HG02610 (cell line): ENCODE measurements around the gene HOXD8.

Source experiments
- ATAC-seq: cut with Tn5 transposase; IDR thresholded peaks from one replicate; pipeline ENCODE4 v1.9.1; 2021; ENCODE audit warnings: mild to moderate bottlenecking, moderate library complexity; ENCODE audit not compliant: unreplicated experiment

Gene HOXD8

DNA sequence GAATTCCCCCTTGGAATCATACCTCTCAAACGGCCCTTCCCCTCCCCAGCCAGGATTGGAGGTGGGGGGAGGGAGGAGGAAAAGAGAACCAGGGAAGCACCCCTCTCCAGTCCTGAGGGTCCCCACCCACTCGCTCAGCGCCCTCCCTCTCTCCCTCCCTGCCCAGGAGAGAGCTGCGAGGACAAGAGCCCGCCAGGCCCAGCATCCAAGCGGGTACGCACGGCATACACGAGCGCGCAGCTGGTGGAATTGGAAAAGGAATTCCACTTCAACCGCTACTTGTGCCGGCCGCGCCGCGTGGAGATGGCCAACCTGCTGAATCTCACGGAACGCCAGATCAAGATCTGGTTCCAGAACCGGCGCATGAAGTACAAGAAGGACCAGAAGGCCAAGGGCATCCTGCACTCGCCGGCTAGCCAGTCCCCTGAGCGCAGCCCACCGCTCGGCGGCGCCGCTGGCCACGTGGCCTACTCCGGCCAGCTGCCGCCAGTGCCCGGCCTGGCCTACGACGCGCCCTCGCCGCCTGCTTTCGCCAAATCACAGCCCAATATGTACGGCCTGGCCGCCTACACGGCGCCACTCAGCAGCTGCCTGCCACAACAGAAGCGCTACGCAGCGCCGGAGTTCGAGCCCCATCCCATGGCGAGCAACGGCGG lies 42.0 kb downstream of the HOXD8 start:
- no peak for ATAC-seq

DNA sequence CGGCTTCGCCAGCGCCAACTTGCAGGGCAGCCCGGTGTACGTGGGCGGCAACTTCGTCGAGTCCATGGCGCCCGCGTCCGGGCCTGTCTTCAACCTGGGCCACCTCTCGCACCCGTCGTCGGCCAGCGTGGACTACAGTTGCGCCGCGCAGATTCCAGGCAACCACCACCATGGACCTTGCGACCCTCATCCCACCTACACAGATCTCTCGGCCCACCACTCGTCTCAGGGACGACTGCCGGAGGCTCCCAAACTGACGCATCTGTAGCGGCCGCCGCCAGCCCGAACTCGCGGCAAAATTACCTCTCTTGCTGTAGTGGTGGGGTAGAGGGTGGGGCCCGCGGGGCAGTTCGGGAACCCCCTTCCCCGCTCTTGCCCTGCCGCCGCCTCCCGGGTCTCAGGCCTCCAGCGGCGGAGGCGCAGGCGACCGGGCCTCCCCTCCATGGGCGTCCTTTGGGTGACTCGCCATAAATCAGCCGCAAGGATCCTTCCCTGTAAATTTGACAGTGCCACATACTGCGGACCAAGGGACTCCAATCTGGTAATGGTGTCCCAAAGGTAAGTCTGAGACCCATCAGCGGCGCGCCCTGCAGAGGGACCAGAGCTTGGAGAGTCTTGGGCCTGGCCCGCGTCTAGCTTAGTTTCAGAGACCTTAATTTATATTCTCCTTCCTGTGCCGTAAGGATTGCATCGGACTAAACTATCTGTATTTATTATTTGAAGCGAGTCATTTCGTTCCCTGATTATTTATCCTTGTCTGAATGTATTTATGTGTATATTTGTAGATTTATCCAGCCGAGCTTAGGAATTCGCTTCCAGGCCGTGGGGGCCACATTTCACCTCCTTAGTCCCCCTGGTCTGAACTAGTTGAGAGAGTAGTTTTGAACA lies 42.7 kb downstream of the HOXD8 start:
- no peak for ATAC-seq

DNA sequence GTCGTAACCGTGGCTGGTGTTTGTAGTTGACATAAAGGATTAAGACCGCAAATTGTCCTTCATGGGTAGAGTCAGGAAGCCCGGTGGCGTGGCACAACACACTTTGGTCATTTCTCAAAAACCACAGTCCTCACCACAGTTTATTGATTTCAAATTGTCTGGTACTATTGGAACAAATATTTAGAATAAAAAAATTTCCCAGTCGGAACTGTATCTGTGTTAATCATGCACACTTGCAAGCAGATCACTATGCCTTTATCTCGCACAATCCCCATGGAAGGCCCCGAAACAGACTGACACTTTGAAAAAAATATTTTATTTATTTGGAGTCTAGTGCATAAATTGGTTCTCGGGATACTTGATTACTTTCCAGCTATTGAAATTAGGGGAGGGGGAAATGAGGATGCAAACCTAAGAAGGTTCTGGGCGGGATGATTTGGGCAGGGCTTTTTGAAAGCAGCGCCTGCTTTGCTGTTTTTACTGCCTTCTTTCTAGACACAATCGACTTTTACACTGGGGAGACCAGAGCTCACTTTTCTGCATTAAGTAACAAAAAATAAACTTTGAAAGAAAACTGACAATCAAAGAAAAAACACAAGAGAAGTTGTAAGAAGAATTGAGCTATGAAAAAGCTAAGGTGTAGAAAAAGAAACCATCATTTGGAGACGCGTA lies 43.5 kb downstream of the HOXD8 start:
- ATAC-seq: no peak

GRCh38 chr2:176173567-176174381 lies 44.3 kb downstream of the HOXD8 start:
- ATAC-seq: no peak

- ATAC-seq: no peak
Observed at GRCh38 chr2:176174382-176174823, 44.9 kb downstream of the HOXD8 start.

GRCh38 chr2:176174824-176175708 lies 45.6 kb downstream of the HOXD8 start:
- no peak for ATAC-seq

- no peak for ATAC-seq
Observed at GRCh38 chr2:176175709-176176607, 46.5 kb downstream of the HOXD8 start.

GRCh38 chr2:176177580-176178037 lies 48.1 kb downstream of the HOXD8 start:
- ATAC-seq: no peak

DNA sequence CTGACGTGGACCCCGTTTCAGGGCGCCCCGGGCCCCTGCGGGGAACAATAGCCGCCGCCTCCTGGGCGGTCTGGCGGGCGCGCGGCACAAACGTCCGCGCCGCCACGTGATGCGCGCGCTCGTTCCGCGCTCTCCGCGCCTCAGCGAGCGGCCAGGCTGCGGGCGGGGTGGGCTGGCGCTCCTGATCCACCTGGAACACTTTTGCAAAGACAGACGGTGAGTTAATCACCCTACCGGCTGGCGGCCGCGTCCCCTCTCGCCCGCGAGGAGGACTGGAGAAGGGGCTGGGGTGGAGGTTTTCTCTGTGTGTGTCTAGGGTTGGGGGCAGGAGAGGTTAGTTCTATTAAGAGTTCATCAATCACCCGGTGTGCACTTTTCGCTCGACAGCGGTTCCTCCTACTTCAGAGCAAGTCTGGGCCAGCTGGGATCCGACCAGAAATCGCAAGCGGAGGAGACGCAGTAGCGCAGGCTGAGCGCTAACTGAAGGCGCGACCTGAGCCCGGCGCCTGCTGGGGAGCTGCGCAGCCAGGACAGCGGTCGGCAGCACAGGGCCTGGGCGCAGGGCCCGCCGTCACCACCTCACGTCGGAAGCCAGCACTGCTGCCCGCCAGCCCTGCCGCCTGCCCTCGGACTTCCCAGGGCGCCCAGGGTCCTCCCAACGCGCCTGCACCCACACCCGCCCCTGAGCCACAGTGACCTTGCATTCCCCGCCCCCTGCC lies 48.7 kb downstream of the HOXD8 start:
- no peak for ATAC-seq

DNA sequence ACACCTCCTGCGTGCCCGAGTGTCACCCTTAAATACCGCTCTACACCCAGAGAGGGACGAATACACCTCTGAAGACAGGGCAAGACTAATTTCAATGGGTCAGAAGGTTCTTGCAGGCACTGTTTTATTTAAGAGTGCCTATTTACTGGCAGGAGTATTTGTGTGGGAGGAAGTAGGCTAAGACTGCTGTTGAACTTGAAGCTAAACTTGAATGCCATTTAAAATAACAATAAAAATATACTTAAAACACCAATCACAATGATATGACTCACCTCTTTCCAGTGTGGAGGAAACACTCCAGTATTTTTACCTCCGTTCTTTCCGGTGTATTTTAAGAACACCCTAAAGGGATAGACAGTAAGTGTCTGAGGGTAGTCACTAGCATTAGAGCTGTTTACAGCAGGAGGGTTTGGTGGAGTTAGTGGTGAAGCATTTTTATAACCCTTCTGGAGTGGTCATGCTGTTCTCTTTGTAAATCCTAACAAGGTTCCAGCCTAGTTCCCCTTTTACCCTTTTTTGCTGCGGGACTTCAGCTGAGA lies 49.3 kb downstream of the HOXD8 start:
- ATAC-seq: no peak

GRCh38 chr2:176181551-176181950 lies 52.0 kb downstream of the HOXD8 start:
- ATAC-seq: no peak
